Astrocyte (in vitro differentiated cells and primary cell): ENCODE measurements around the gene TEX53. TPM values are rescaled to one million over a fixed set of nuclear protein-coding genes. Genes with fewer than 3 reads are reported as not detected.
A peak's percentile ranks its signal among the peaks of the same experiment; 100 is the strongest.

ENCODE experiments used
- DNase-seq: peaks from one replicate; pipeline ENCODE4 v3.0.0-alpha.2; 2010; ENCODE audit warnings: low read depth
- FAIRE-seq: peaks from 2 replicates; lab custom pipeline; 2011; peaks lifted over from hg19 to GRCh38; lab: Jason Lieb, UNC
- H2AFZ ChIP-seq: 2 replicates; pipeline ENCODE4 v1.6.0; 2012; ENCODE audit warnings: low read depth, low read length, inconsistent platforms
- H3K27ac ChIP-seq: 2 replicates; pipeline ENCODE4 v1.5.1; 2011; ENCODE audit warnings: low read depth, low read length, inconsistent platforms
- H3K27me3 ChIP-seq: 2 replicates; pipeline ENCODE4 v1.6.0; 2011; ENCODE audit warnings: low read length, inconsistent platforms; ENCODE audit not compliant: insufficient read depth
- H3K36me3 ChIP-seq: 2 replicates; pipeline ENCODE4 v1.5.1; 2011; ENCODE audit warnings: low read length, inconsistent platforms; ENCODE audit not compliant: insufficient read depth
- H3K4me1 ChIP-seq: 2 replicates; pipeline ENCODE4 v1.5.1; 2011; ENCODE audit warnings: low read length, inconsistent platforms; ENCODE audit not compliant: insufficient read depth
- H3K4me2 ChIP-seq: 2 replicates; pipeline ENCODE4 v1.6.0; 2012; ENCODE audit warnings: low read length, inconsistent platforms
- H3K4me3 ChIP-seq: 2 replicates; pipeline ENCODE4 v1.5.1; 2011; ENCODE audit warnings: low read depth, mild to moderate bottlenecking, low read length, inconsistent platforms; ENCODE audit not compliant: insufficient read depth
- H3K79me2 ChIP-seq: 2 replicates; pipeline ENCODE4 v1.6.0; 2012; ENCODE audit warnings: mild to moderate bottlenecking, low read length, inconsistent platforms; ENCODE audit not compliant: insufficient read depth
- H3K9ac ChIP-seq: 2 replicates; pipeline ENCODE4 v1.6.0; 2012; ENCODE audit warnings: mild to moderate bottlenecking, low read length, inconsistent platforms
- H3K9me3 ChIP-seq: 2 replicates; pipeline ENCODE4 v1.5.1; 2012; ENCODE audit warnings: low read depth, mild to moderate bottlenecking, low read length, inconsistent platforms; ENCODE audit not compliant: insufficient read depth
- H4K20me1 ChIP-seq: 2 replicates; pipeline ENCODE4 v1.6.0; 2012; ENCODE audit warnings: low read length, inconsistent platforms; ENCODE audit not compliant: insufficient read depth
- H3K27ac Mint-ChIP-seq: one replicate; pipeline ENCODE4 v1.8.0; 2021; ENCODE audit warnings: mild to moderate bottlenecking, mixed read lengths; ENCODE audit not compliant: unreplicated experiment
- H3K27me3 Mint-ChIP-seq: one replicate; pipeline ENCODE4 v1.8.0; 2021; ENCODE audit warnings: low read depth, mixed read lengths; ENCODE audit not compliant: unreplicated experiment
- H3K36me3 Mint-ChIP-seq: one replicate; pipeline ENCODE4 v1.8.0; 2021; ENCODE audit warnings: low read depth, mixed read lengths; ENCODE audit not compliant: unreplicated experiment
- H3K4me1 Mint-ChIP-seq: one replicate; pipeline ENCODE4 v1.8.0; 2021; ENCODE audit warnings: low read depth, mixed read lengths; ENCODE audit not compliant: unreplicated experiment
- H3K4me3 Mint-ChIP-seq: one replicate; pipeline ENCODE4 v1.8.0; 2021; ENCODE audit warnings: mild to moderate bottlenecking, moderate library complexity, mixed read lengths; ENCODE audit not compliant: unreplicated experiment
- H3K9me3 Mint-ChIP-seq: one replicate; pipeline ENCODE4 v1.8.0; 2021; ENCODE audit warnings: mild to moderate bottlenecking, mixed read lengths; ENCODE audit not compliant: unreplicated experiment
- EZH2 ChIP-seq: IDR thresholded peaks from 2 replicates; pipeline ENCODE4 v1.6.1; 2012; ENCODE audit warnings: mild to moderate bottlenecking, low read length, inconsistent platforms; ENCODE audit not compliant: insufficient read depth
- total RNA-seq: library from RNA; stranded (reverse); gene quantifications from 2 replicates; pipeline ENCODE4 v1.2.1, GENCODE V29; 2021
- TF ChIP-seq, protein P1 (sequence below): IDR thresholded peaks from 2 replicates; pipeline ENCODE4 v1.5.1; 2011; ENCODE audit warnings: low read depth, mild to moderate bottlenecking, inconsistent platforms, low read length, moderate library complexity; ENCODE audit not compliant: insufficient read depth

Gene TEX53
- total RNA-seq, 1 donor from 2014 or later = not detected

DNA sequence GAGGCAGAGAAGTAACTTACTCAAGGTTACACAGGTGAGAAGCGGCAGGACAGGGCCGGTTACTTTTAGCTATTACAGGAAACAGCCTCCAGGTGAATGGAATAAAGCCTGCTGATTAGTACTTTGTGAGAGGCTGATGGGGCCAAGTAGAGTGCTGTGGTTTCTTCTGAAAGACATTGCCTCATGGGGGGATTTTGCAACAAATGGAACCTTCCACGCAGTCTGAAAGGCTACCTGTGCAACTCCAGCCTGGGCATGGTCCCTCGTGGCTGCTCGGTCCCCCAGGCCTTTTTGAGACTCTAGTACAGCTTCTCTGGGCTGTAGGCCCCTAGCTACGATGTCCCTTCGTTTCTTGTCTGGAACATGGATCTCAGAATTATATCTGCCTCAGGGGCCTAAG, 44.5 kb downstream of the TEX53 start:
- Histone ChIP-seq H3K27me3 (no peaks in the 10 kb centered on the region), H3K27ac (no peak overlapping the region), H3K9me3 (no peaks in the 10 kb centered on the region), H2AFZ (no peak overlapping the region), H3K4me3 (no peak overlapping the region), H3K4me1 (peaks cover 8% of the 10 kb centered on the region), H3K9ac (no peak overlapping the region), H3K36me3 (no peaks in the 10 kb centered on the region), H3K4me2 (no peak overlapping the region), H4K20me1 (peaks cover 5% of the 10 kb centered on the region), H3K79me2 (peaks cover 6% of the 10 kb centered on the region)
- H3K9me3 Mint-ChIP-seq = no peaks in the 10 kb centered on the region
- peaks cover 8% of the 10 kb centered on the region for H3K36me3 Mint-ChIP-seq
- no peak for DNase-seq
- TF ChIP-seq, protein P1, sequence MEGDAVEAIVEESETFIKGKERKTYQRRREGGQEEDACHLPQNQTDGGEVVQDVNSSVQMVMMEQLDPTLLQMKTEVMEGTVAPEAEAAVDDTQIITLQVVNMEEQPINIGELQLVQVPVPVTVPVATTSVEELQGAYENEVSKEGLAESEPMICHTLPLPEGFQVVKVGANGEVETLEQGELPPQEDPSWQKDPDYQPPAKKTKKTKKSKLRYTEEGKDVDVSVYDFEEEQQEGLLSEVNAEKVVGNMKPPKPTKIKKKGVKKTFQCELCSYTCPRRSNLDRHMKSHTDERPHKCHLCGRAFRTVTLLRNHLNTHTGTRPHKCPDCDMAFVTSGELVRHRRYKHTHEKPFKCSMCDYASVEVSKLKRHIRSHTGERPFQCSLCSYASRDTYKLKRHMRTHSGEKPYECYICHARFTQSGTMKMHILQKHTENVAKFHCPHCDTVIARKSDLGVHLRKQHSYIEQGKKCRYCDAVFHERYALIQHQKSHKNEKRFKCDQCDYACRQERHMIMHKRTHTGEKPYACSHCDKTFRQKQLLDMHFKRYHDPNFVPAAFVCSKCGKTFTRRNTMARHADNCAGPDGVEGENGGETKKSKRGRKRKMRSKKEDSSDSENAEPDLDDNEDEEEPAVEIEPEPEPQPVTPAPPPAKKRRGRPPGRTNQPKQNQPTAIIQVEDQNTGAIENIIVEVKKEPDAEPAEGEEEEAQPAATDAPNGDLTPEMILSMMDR = no peak
- TF ChIP-seq EZH2 = no peak
- H3K4me1 Mint-ChIP-seq = peaks cover 9% of the 10 kb centered on the region
- no peak overlapping the region for H3K27ac Mint-ChIP-seq
- H3K4me3 Mint-ChIP-seq = no peak overlapping the region
- FAIRE-seq = no peak
- H3K27me3 Mint-ChIP-seq = no peaks in the 10 kb centered on the region

DNA sequence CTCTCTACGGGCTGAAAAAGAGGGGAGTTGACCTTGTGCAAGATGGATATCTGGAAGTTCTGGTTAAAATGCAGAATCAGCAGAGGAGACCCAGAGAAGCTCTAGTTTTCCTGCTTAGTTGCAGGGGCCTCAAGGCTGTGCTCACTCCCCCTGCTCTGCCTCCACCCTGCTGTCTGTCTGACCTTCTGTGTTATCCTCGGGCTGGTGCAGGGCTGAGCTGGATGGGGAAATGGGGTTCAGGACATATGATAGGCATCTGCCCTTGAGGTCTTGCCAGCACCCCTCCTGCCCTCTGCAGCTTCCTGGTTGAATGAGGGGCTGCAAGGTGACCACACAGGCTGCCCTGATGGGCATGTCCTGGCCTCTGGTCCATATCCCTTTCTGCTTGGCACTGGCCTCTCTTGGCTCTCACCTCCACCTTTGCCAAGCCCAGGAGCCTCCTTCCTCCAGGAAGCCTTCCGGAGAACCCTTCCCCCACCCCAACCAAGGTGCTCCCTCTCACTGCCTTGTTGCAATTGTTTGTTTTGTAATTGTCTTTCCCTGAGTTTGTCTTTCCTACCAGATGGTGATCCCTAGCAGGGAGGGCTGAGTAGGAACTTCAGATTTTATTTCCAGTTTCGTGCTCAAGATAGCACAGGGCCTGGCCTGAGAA, 45.2 kb downstream of the TEX53 start:
- Histone ChIP-seq H3K27ac (no peak overlapping the region), H3K4me1 (peaks cover 8% of the 10 kb centered on the region), H3K27me3 (no peaks in the 10 kb centered on the region), H3K9me3 (no peaks in the 10 kb centered on the region), H3K4me3 (peak overlapping the region; percentile 64), H3K4me2 (peak overlapping the region; percentile 87), H4K20me1 (peaks cover 5% of the 10 kb centered on the region), H3K79me2 (peaks cover 6% of the 10 kb centered on the region), H3K36me3 (no peaks in the 10 kb centered on the region), H3K9ac (peak overlapping the region; percentile 78), H2AFZ (no peak overlapping the region)
- no peaks in the 10 kb centered on the region for H3K9me3 Mint-ChIP-seq
- TF ChIP-seq, protein P1 = no peak
- DNase-seq (no peak), FAIRE-seq (no peak)
- H3K4me1 Mint-ChIP-seq = peaks cover 15% of the 10 kb centered on the region
- H3K27me3 Mint-ChIP-seq = no peaks in the 10 kb centered on the region
- H3K27ac Mint-ChIP-seq = peak overlapping the region; percentile 47
- peaks cover 8% of the 10 kb centered on the region for H3K36me3 Mint-ChIP-seq
- H3K4me3 Mint-ChIP-seq = peak overlapping the region; percentile 82
